HG03159 (cell line): Measurements from ENCODE around the gene CEP192.
A peak's percentile ranks its signal among the peaks of the same experiment; 100 is the strongest.
"Not testable (repeated sequence)": the region's sequence is repeated elsewhere in the genome, so short reads cannot be mapped to it uniquely, and the experiment has no call there.

Source experiments
- ATAC-seq: cut with Tn5 transposase; IDR thresholded peaks from one replicate; pipeline ENCODE4 v1.9.1; 2021; ENCODE audit warnings: mild to moderate bottlenecking, moderate library complexity; ENCODE audit not compliant: unreplicated experiment

The CEP192 gene

DNA sequence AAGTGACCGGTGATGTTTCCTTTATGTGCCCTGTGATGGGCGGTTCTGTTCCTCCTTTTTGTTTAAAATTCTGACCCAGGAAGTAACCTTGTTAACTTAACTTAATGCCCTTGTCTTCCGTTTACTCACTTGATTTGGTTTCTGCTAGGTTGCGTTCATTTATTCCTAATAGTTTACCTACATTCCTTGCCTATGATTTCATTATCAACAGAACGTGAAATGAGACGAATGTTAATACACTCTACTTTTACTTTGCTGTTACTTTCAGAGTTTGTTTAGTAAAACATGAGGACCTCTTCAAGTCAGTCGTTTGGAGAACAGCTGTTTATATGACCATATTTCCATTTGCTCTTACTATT is 638 bp downstream of the CEP192 start:
- no peak for ATAC-seq

DNA sequence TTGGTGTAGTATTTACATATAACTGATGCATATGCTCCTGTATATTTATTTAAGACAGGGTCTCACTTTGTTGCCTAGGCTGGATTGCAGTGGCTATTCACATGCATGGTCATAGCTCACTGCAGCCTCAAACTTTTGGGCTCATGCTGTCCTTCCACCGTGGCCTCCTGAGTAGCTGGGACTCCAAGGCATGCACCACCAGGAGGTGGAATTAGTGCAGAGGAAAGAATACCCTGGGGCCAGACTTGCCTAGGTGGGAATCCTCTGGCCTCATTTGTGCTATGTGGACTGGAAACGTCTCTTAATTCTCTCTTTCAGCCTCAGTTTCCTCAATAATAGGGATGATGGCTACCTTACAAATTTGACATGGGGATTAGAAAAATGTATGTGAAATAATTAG is 2.3 kb downstream of the CEP192 start:
- no peak for ATAC-seq

- no peak for ATAC-seq
These were observed 4.3 kb downstream of the CEP192 start for GRCh38 chr18:12995424-12995823.

GRCh38 chr18:12995952-12996477 is 4.9 kb downstream of the CEP192 start:
- no peak for ATAC-seq

DNA sequence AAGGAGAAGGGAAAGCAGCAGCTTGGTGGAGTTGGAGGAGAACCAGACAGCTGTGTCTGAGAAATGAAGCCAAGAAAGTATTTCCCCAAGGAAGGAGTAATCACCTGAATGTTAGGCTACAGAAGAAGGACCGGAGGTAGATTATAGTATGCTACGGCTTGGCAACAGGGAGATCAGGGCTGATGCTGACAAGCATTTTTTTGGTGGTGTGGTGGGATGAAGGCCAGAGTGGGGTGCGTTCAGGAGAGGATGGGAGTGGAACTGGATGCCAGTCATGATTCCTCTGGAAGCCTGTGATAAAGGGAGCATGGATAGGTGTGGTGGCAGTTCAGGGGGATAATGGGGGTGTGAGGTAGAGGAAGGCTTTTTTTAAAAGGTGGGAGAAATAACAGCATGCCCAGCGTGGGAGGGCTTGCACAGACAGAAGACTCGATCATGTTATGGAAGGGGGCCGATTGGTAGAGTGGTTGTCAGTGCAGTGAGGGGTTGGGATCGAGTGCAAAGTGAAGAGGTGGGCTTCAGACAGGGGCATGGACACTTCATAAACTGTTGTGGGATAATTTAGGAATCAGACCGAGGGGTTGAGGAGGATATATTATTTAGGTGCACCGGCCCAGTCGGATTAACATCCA is 5.6 kb downstream of the CEP192 start:
- ATAC-seq: no peak

DNA sequence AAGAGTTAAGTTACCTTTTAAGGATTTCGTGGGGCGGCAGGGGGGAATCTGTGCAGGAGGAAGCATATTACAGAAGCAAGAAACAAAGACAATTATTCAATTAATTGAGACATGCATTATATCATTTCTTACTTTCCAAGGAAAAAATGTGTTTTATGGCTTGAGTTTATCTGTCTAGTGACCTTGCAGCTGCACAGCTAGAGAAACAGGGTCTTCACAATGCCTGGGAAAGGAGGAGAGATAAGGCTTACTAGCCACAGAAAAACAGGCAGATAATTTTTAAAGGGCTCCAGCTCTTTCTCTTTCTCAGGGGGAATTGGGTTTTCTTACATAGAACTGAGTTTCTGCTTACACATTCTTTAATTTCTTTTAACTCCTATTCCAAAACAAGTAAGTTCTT is 6.2 kb downstream of the CEP192 start:
- not testable (repeated sequence) for ATAC-seq

DNA sequence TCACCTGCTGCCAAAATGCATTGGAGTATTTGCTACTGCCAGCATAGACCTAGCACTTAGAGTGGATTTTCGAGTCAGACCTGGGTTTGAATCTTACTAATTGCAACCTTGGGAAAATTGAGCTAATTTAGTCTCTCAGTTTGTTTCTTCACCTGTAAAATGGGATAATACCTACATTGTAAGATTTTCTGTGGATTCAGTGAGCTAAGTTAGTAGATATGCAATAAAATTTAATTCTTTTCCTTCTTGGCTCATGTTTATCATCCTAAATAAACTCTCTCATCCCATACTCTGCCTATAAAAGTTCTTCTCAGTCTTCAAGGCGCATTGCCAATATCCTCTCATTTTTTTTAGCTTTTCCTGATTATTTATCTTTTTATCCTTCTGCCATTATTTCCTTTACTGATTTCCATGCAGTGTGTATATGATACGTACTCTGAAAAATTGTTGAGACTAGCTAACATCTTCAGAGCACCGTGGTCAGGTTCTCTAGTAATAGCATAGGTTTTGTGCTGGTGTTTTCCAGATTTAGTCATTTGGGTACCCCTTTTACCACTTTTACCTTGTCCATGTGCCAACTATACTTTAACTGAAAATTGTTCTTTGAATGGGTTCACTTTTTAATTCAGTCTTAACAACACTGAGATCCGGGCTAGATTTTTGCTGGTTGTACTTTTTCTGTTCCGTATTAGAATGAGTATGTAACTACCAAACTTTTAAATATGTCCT is 7.3 kb downstream of the CEP192 start:
- peak; percentile 44 for ATAC-seq

- ATAC-seq: no peak
These were observed 12.3 kb downstream of the CEP192 start for GRCh38 chr18:13003466-13003896.

DNA sequence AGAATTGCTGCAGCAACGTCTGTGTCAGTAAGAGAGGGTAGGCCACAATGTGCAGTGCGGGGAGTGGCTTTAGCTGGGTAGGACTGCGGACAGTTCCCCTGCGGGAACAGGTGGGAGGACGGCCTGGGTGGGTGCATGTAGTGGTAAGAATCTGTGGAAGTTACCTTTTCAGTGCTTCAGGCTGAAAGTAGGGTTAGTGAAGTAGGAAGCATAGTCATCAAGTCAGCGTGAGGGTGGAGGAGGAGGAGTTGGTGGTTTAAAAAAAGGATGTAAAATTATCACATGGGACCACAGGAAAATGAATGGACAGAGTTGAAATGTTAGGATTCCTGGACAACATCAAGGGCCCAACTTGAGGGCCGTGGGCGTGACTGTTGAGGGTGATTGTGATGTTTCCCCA is 13.2 kb downstream of the CEP192 start:
- no peak for ATAC-seq

DNA sequence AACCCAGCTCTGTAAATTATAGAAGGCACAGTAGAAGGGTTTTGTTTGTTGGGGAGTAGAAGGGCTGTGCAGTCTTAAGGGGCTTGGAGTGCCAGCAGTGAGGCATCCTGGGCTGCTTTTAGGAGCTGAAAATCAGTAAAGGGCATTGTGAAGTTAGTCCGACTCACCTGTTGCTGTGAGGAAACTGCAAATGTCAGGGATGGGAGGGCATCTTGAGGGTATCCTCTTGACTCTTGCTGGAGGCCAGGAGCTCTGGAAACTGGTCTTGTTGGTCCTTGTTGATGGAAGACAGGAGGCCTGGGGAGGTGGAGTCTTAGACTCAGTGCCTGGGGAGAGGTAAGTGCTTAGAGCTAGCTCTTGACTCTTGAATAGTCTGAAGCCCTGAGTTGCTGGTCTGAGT is 14.1 kb downstream of the CEP192 start:
- no peak for ATAC-seq

DNA sequence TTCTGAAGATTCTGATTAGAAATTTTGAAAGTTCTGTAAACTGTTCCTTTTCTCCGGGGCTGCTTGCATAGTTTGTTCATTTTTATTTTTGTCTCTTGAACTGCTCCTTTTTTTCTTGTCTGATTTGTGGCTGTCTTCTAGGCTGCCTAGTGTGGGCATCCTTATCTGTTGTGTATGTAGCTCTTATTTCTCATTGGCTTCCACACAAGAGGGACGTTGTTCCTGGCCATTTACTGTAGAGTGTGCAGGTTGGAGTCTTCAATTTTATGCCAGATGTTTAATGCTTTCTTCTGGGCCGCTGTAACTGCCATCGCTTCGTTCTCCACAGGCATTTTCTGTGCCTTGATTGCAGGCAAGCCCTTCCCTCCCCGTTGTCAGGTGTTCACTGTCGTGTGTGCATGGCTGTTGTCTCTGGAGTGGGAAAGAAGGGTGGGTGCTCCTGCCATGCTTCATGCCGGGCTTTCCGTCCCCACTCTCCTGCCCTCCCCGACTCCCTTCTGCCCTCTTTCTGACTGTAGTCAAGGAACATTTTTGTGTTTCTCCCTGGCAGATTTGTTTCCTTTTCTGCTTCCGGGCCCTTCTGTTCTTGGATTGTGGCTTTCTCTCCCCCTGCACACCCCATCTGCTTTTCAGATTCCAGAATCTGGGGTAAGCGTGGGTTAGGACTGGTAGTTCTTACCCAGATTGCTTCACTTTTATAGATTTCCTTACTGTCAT is 15.5 kb downstream of the CEP192 start:
- no peak for ATAC-seq

GRCh38 chr18:13007248-13007560 is 16.0 kb downstream of the CEP192 start:
- ATAC-seq: no peak

GRCh38 chr18:13011719-13012118 is 20.6 kb downstream of the CEP192 start:
- ATAC-seq: no peak

GRCh38 chr18:13014232-13014631 is 23.1 kb downstream of the CEP192 start:
- ATAC-seq: no peak

DNA sequence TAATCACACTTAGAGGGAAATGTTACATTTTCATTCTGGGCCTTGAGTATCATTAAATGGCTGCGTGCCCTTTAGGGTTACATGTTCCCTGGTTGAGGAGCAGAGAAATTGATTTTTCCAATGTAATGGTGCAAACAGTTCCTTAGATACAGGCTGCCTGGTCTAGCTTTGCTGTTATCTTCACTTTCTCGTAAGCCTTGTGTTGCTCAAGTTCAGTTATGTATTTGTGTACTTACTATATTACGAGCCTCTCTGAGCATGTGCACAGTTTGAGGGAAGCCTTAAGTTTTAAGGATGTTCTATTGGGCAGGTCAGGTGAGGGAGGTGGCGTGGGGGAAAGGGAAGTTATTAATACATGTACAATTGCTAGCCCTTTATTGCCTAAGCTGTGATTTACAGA is 23.7 kb downstream of the CEP192 start:
- no peak for ATAC-seq

- no peak for ATAC-seq
These were observed 26.2 kb downstream of the CEP192 start for GRCh38 chr18:13017247-13017875.

- ATAC-seq: no peak
These were observed 27.2 kb downstream of the CEP192 start for GRCh38 chr18:13018374-13018773.

GRCh38 chr18:13019301-13019700 is 28.1 kb downstream of the CEP192 start:
- ATAC-seq: peak; percentile 58

DNA sequence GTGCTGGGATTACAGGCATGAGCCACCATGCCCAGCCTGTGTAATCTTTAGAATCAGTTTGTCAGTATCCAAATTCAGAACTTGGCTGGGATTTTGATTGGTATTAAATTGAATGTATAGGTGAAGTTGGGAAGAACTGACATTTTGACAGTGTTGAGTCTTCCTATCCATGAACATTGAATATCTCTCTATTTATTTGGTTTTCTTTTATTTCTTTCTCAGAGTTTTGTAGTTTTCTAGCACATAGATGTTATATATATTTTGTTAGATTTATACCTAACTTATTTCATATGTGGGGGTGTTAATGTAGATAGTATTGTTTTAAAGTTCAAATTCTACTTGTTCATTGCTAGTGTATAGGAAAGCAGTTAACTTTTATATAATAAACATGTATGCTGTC is 31.5 kb downstream of the CEP192 start:
- no peak for ATAC-seq

DNA sequence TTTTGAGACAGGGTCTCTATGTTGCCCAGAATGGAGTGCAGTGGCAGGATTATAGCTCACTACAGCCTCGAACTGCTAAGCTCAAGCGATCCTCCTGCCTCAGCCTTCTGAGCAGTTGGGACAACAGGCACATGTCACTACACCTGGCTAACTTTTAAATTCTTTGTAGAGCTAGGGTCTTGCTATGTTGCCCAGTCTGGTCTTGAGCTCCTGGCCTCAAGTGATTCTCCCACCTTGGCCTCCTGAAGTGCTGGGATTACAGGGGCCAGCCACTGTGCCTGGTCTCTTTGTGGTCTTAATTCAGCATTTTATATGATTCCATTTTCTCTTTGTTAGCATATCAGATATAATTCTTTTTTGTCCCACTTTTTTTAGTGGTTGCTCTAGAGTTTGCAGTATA is 34.1 kb downstream of the CEP192 start:
- ATAC-seq: no peak

DNA sequence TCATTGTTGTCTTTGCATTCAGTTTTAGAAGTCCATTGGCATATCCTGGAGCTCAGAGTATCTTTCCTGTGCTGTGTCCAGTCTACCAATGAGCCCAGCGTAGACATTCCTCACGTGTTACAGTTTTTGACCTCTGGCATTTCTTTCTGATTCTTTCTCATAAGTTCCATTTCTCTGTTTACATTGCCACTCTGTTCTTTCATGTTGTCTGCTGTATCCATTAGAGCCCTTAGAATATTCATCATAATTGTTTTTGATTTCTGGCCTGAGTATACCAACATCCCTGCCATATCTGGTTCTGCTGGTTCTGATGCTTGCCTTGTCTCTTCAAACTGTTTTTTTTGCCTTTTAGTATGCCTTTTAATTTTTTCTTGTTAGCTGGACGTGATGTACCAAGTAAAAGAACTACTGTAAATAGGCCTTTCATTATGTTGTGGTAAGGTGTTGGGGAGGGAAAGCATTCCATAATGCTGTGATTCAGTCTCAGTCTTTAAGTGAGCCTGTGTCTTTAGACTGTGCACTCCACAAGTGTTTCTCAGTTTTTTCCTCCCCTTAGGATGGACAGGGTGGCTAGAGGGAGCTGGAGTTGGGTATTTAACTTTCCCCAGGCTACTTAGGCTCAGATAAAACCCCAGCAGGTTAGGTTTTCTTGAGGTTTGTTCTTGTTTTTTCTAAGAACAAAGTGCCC is 35.6 kb downstream of the CEP192 start:
- ATAC-seq: no peak
